Measurements from ENCODE around the gene SH3GL2. TPM values are rescaled to one million over a fixed set of nuclear protein-coding genes. Genes with fewer than 3 reads are reported as not detected.
"Not testable (repeated sequence)": the region's sequence is repeated elsewhere in the genome, so short reads cannot be mapped to it uniquely, and the experiment has no call there.

The SH3GL2 gene
- total RNA-seq, 1 donor: 0.43 TPM

DNA sequence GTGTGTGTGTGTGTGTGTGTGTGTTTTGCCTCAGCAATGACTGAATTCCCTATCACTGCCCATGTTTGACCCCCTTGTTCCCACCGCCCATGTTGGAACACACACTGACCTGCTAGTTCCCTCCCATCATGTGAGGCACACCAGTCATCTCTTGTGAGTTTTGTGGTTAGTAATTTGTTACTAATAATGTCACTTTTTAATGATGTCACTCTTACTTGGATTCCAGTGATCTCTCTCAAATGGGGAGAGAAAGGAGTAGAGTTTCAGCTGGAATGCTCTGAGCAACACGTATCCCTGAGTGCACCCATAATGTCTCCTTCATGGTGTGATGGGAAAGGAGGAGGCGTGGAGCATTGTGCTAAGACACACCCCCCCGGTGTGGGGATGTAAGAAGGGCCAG, 172.6 kb downstream of the SH3GL2 start:
- no peak overlapping the region for H3K4me3 ChIP-seq (ENCODE audit: low read depth, low read length)
- TF ChIP-seq, protein P1, sequence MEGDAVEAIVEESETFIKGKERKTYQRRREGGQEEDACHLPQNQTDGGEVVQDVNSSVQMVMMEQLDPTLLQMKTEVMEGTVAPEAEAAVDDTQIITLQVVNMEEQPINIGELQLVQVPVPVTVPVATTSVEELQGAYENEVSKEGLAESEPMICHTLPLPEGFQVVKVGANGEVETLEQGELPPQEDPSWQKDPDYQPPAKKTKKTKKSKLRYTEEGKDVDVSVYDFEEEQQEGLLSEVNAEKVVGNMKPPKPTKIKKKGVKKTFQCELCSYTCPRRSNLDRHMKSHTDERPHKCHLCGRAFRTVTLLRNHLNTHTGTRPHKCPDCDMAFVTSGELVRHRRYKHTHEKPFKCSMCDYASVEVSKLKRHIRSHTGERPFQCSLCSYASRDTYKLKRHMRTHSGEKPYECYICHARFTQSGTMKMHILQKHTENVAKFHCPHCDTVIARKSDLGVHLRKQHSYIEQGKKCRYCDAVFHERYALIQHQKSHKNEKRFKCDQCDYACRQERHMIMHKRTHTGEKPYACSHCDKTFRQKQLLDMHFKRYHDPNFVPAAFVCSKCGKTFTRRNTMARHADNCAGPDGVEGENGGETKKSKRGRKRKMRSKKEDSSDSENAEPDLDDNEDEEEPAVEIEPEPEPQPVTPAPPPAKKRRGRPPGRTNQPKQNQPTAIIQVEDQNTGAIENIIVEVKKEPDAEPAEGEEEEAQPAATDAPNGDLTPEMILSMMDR (IDR thresholded peaks at IDR 0.05; ENCODE audit: insufficient read depth, low read depth, low read length): no peak
- DNase-seq (ENCODE audit: low read depth): no peak

DNA sequence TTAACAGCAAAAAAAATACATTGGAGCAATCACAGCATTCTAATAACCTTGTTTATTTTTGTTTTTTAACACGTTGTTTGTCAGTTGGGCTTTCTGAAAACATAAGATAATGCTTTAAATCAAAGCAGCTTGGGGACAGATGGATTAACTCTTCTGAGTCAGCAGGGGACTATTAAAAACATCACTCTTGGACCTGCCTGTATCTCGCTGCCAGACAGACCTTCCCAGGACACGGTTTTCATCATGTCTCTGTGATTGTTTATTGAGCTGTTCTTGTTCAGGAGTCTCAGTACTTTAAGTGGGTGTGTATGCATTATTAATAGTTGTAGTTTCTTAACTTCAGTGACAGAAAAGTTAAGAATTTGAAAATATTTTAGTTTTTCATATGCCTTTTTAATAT, 173.2 kb downstream of the SH3GL2 start:
- no peak overlapping the region for H3K4me3 ChIP-seq (ENCODE audit: low read depth, low read length)
- TF ChIP-seq, protein P1 (IDR thresholded peaks at IDR 0.05; ENCODE audit: insufficient read depth, low read depth, low read length): no peak
- DNase-seq (ENCODE audit: low read depth): no peak

DNA sequence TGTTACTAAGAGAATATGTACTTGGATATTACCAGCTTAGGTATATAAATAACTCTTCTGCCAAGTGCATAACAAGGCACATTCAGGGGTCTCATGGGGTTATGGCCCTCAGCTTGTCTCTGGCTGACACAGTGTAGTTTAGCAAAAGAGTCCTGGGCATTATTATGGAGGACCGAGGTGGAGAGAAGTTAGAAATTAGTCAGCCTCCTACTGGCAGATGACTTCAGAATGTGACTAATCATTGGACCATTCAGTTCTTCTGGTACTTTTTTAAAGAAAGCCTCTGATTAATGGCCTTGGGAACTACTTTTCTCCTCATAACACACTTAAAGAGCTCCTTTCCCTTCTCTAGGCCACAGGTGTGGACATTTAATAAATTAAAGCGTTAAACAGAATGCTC, 178.9 kb downstream of the SH3GL2 start:
- TF ChIP-seq, protein P1 (IDR thresholded peaks at IDR 0.05; ENCODE audit: insufficient read depth, low read depth, low read length): no peak
- no peak overlapping the region for H3K4me3 ChIP-seq (ENCODE audit: low read depth, low read length)
- DNase-seq (ENCODE audit: low read depth): no peak

DNA sequence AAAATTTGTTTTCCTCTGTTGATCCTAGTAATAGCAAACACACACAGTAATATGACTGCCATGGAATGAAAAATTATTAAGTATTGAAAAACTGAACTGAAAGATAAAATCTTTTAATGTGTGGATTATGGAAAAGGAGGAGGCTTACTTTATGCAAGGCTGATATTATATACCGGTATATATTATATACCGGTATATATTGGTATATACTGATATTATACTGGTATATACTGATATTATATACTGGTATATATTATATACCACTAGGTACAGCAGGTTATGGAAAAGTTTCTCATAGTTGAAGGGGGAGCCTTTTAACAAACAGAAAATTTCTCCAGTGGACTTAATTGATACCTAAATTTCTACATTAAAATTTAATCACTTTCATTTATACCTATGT, 181.4 kb downstream of the SH3GL2 start:
- TF ChIP-seq, protein P1 (IDR thresholded peaks at IDR 0.05; ENCODE audit: insufficient read depth, low read depth, low read length): no peak
- H3K4me3 ChIP-seq (ENCODE audit: low read depth, low read length): no peak overlapping the region
- DNase-seq (ENCODE audit: low read depth): no peak

DNA sequence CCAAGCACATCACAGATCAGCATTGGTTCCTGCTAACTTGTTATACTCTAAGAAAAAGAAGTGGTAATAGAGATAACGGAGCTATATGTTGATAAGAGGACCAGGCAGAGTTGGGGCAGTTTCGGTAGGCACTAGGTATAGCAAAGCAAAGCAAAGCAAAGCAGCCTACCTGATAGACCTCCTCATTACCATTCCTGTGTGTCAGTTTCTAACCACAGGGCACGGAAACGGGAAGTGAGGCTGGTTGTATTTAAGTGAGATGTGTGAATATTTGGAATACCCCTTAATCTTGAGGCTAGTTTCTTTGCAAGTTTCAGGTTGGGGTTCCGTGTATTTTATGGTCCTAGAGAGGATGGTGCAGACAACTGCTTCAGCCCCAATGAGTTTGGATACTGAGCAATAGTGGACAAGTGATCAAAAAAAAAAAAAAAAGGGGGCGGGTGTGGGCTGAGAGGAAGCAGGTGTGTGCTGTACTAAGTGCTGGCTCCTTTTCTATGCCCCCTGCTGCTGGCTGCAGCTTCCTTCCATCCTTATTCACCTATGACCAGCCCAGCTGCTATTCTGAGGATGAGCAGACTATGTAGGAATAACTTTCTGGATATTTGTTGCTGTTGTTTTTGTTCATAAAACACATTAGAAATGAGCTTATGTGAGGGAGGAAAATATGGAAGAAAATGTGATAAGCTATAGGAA, 183.3 kb downstream of the SH3GL2 start:
- H3K4me3 ChIP-seq (ENCODE audit: low read depth, low read length): no peak overlapping the region
- TF ChIP-seq, protein P1 (IDR thresholded peaks at IDR 0.05; ENCODE audit: insufficient read depth, low read depth, low read length): no peak
- DNase-seq (ENCODE audit: low read depth): no peak

DNA sequence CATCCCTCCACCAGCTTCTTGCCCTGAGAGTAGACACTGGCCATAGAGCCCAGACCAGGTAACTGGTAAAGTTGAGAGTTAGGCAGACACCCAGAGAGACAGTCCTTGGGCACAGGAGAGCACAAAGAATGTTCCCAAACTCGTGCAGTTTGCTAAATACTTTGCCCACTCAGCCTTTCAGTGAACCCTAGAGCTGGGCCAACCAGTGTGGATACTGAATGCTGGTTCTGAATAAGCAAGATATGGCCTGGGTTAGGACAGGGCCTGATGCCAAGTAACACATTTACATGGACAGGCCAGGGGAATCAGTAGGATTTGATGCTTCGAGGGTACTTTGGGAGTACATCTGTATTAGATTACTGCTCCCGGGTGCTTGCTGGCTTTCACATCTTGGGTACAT, 185.4 kb downstream of the SH3GL2 start:
- TF ChIP-seq, protein P1 (IDR thresholded peaks at IDR 0.05; ENCODE audit: insufficient read depth, low read depth, low read length): no peak
- no peak overlapping the region for H3K4me3 ChIP-seq (ENCODE audit: low read depth, low read length)
- no peak for DNase-seq (ENCODE audit: low read depth)

DNA sequence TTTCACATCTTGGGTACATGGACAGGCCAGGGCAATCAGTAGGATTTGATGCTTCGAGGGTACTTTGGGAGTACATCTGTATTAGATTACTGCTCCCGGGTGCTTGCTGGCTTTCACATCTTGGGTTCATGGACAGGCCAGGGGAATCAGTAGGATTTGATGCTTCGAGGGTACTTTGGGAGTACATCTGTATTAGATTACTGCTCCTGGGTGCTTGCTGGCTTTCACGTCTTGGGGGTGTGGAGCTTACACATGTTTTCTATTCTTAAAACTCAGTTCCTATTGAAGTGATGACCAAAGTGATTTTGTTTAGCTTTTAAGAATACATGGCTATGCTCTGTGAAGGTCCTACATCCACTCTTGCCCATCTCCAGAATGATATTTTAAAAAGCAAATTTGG, 186.3 kb downstream of the SH3GL2 start:
- not testable (repeated sequence) for H3K4me3 ChIP-seq (ENCODE audit: low read depth, low read length); DNase-seq (ENCODE audit: low read depth)

Data from fibroblast of villous mesenchyme (primary cell).